ENCODE measurements around the gene TENM4. TPM values are rescaled to one million over a fixed set of nuclear protein-coding genes. Genes with fewer than 3 reads are reported as not detected.

The TENM4 gene
- total RNA-seq, 4 donors from 2014 or later: 7.7 to 39.3 (median 16.1) TPM

- TF ChIP-seq POLR2A (IDR thresholded peaks at IDR 0.05) (no peak), CTCF (IDR thresholded peaks at IDR 0.05) (no peak)
- Histone ChIP-seq H3K9me3 (no peaks in the 10 kb centered on the region), H3K27me3 (peaks cover 0 to 15% (median 0%) of the 10 kb centered on the region in 4 donors), H3K4me1 (peaks cover 6 to 55% (median 25%) of the 10 kb centered on the region in 3 donors), H3K4me3 (no peak overlapping the region), H3K36me3 (peaks cover 0 to 7% (median 0%) of the 10 kb centered on the region in 3 donors), H3K27ac (peak overlapping the region; percentile 9 to 54 (median 28))
- intact Hi-C loops (cut with DNase I): no loop called here
- no peak for DNase-seq
- whole genome bisulfite sequencing, 2 donors: 57% methylated on average over 11 to 12 of the region's 12 CpGs
Observed at GRCh38 chr11:78740199-78741071, 700.4 kb downstream of the TENM4 start.

- Histone ChIP-seq H3K9me3 (no peaks in the 10 kb centered on the region), H3K4me1 (peaks cover 6 to 33% (median 11%) of the 10 kb centered on the region in 3 donors), H3K4me3 (no peak overlapping the region), H3K27me3 (peaks cover 0 to 18% (median 0%) of the 10 kb centered on the region in 4 donors), H3K27ac (no peak overlapping the region), H3K36me3 (peaks cover 0 to 7% (median 0%) of the 10 kb centered on the region in 3 donors)
- intact Hi-C loops (cut with DNase I): no loop called here
- DNase-seq: no peak
- 88 to 100% methylated on average over 1 of the region's 1 CpG for WGBS, 2 donors
- TF ChIP-seq CTCF (IDR thresholded peaks at IDR 0.05) (no peak), POLR2A (IDR thresholded peaks at IDR 0.05) (no peak)
Observed at GRCh38 chr11:78737891-78738290, 702.9 kb downstream of the TENM4 start.

GRCh38 chr11:78737301-78737700 is 703.5 kb downstream of the TENM4 start:
- TF ChIP-seq POLR2A (IDR thresholded peaks at IDR 0.05): no peak
- TF ChIP-seq CTCF (IDR thresholded peaks at IDR 0.05): no peak
- H3K36me3 ChIP-seq: peaks cover 0 to 8% (median 0%) of the 10 kb centered on the region in 3 donors
- no peaks in the 10 kb centered on the region for H3K9me3 ChIP-seq
- WGBS, 2 donors: 89 to 98% methylated on average over 3 of the region's 3 CpGs
- H3K4me3 ChIP-seq: no peak overlapping the region
- H3K27ac ChIP-seq: no peak overlapping the region
- DNase-seq: no peak
- peaks cover 6 to 28% (median 11%) of the 10 kb centered on the region in 3 donors for H3K4me1 ChIP-seq
- H3K27me3 ChIP-seq: peaks cover 0 to 18% (median 0%) of the 10 kb centered on the region in 4 donors
- intact Hi-C loops (cut with DNase I): no loop called here

GRCh38 chr11:78735711-78736110 is 705.1 kb downstream of the TENM4 start:
- TF ChIP-seq POLR2A (IDR thresholded peaks at IDR 0.05) (no peak), CTCF (IDR thresholded peaks at IDR 0.05) (no peak)
- peaks cover 6 to 12% (median 9%) of the 10 kb centered on the region in 3 donors for H3K4me1 ChIP-seq
- H3K27me3 ChIP-seq: peaks cover 0 to 25% (median 0%) of the 10 kb centered on the region in 4 donors
- intact Hi-C loops (cut with DNase I): no loop called here
- no peak overlapping the region for H3K27ac ChIP-seq
- no peak for DNase-seq
- H3K4me3 ChIP-seq: no peak overlapping the region
- no peaks in the 10 kb centered on the region for H3K9me3 ChIP-seq
- peaks cover 0 to 11% (median 0%) of the 10 kb centered on the region in 3 donors for H3K36me3 ChIP-seq

GRCh38 chr11:78733031-78733430 is 707.8 kb downstream of the TENM4 start:
- no peak for TF ChIP-seq POLR2A (IDR thresholded peaks at IDR 0.05)
- TF ChIP-seq CTCF (IDR thresholded peaks at IDR 0.05): no peak
- intact Hi-C loops (cut with DNase I): no loop called here
- no peak overlapping the region for H3K4me3 ChIP-seq
- DNase-seq: no peak
- peaks cover 0 to 52% (median 0%) of the 10 kb centered on the region in 4 donors for H3K27me3 ChIP-seq
- H3K27ac ChIP-seq: no peak overlapping the region
- peaks cover 0 to 24% (median 0%) of the 10 kb centered on the region in 3 donors for H3K36me3 ChIP-seq
- H3K9me3 ChIP-seq: no peaks in the 10 kb centered on the region
- H3K4me1 ChIP-seq: no peaks in the 10 kb centered on the region
